HEK293 (cell line): Measurements from ENCODE around the gene NDST1.
A peak's percentile ranks its signal among the peaks of the same experiment; 100 is the strongest.

Experiments used
- BCL11A ChIP-seq: fragments of 450-650 bp; formaldehyde crosslinking; IDR thresholded peaks from 2 replicates; pipeline ENCODE4 v1.5.1; 2016; ENCODE audit warnings: low read depth, missing biosample characterization, missing genetic modification characterization
- EGR2 ChIP-seq: fragments of 450-650 bp; formaldehyde crosslinking; IDR thresholded peaks from 2 replicates; pipeline ENCODE4 v1.5.1; 2016; ENCODE audit warnings: low read depth, missing biosample characterization, missing genetic modification characterization
- FEZF1 ChIP-seq: fragments of 450-650 bp; formaldehyde crosslinking; IDR thresholded peaks from 2 replicates; pipeline ENCODE4 v1.5.1; 2016; ENCODE audit warnings: missing biosample characterization, missing genetic modification characterization
- GLI2 ChIP-seq: fragments of 450-650 bp; formaldehyde crosslinking; IDR thresholded peaks from 2 replicates; pipeline ENCODE4; 2017; ENCODE audit warnings: missing biosample characterization, missing genetic modification characterization, low read depth, borderline replicate concordance
- GLIS1 ChIP-seq: fragments of 450-650 bp; formaldehyde crosslinking; IDR thresholded peaks from 2 replicates; pipeline ENCODE4 v1.5.1; 2016; ENCODE audit warnings: missing biosample characterization, missing genetic modification characterization
- KLF8 ChIP-seq: fragments of 450-650 bp; formaldehyde crosslinking; IDR thresholded peaks from 2 replicates; pipeline ENCODE4 v1.5.1; 2016; ENCODE audit warnings: missing biosample characterization, missing genetic modification characterization
- MEIS1 ChIP-seq: sonication (generic); formaldehyde crosslinking; IDR thresholded peaks from 2 replicates; pipeline ENCODE4 v1.8.1; 2022; ENCODE audit warnings: missing genetic modification reagents, mild to moderate bottlenecking, borderline replicate concordance
- PATZ1 ChIP-seq: fragments of 450-650 bp; formaldehyde crosslinking; IDR thresholded peaks from 2 replicates; pipeline ENCODE4 v1.5.1; 2016; ENCODE audit warnings: missing biosample characterization, missing genetic modification characterization
- PRDM10 ChIP-seq: fragments of 450-650 bp; formaldehyde crosslinking; IDR thresholded peaks from 2 replicates; pipeline ENCODE4 v1.5.1; 2016; ENCODE audit warnings: missing biosample characterization, missing genetic modification characterization
- SCRT2 ChIP-seq: fragments of 450-650 bp; formaldehyde crosslinking; IDR thresholded peaks from 2 replicates; pipeline ENCODE4 v1.5.1; 2016; ENCODE audit warnings: missing biosample characterization, missing genetic modification characterization
- ZBTB20 ChIP-seq: fragments of 450-650 bp; formaldehyde crosslinking; IDR thresholded peaks from 2 replicates; pipeline ENCODE4 v1.5.1; 2016; ENCODE audit warnings: missing biosample characterization, missing genetic modification characterization
- ZBTB26 ChIP-seq: fragments of 450-650 bp; formaldehyde crosslinking; optimal IDR thresholded peaks from 2 replicates; pipeline ENCODE3; 2016; ENCODE audit warnings: missing biosample characterization, mild to moderate bottlenecking, missing genetic modification characterization
- ZBTB48 ChIP-seq: fragments of 450-650 bp; formaldehyde crosslinking; IDR thresholded peaks from 2 replicates; pipeline ENCODE4 v1.5.1; 2016; ENCODE audit warnings: missing biosample characterization, missing genetic modification characterization
- ZEB2 ChIP-seq: fragments of 450-650 bp; formaldehyde crosslinking; IDR thresholded peaks from 2 replicates; pipeline ENCODE4 v1.5.1; 2016; ENCODE audit warnings: missing biosample characterization, missing genetic modification characterization
- ZFP37 ChIP-seq: fragments of 450-650 bp; formaldehyde crosslinking; IDR thresholded peaks from 2 replicates; pipeline ENCODE4 v1.5.1; 2016; ENCODE audit warnings: missing biosample characterization, missing genetic modification characterization
- ZNF121 ChIP-seq: fragments of 450-650 bp; formaldehyde crosslinking; IDR thresholded peaks from 2 replicates; pipeline ENCODE4 v1.5.1; 2016; ENCODE audit warnings: missing biosample characterization, missing genetic modification characterization
- ZNF138 ChIP-seq: fragments of 450-650 bp; formaldehyde crosslinking; IDR thresholded peaks from 2 replicates; pipeline ENCODE4 v1.5.1; 2016; ENCODE audit warnings: missing biosample characterization, missing genetic modification characterization, borderline replicate concordance
- ZNF140 ChIP-seq: fragments of 450-650 bp; formaldehyde crosslinking; IDR thresholded peaks from 2 replicates; pipeline ENCODE4 v1.5.1; 2016; ENCODE audit warnings: missing biosample characterization, missing genetic modification characterization
- ZNF2 ChIP-seq: fragments of 450-650 bp; formaldehyde crosslinking; IDR thresholded peaks from 2 replicates; pipeline ENCODE4 v1.5.1; 2016; ENCODE audit warnings: missing biosample characterization, missing genetic modification characterization
- ZNF223 ChIP-seq: fragments of 450-650 bp; formaldehyde crosslinking; IDR thresholded peaks from 2 replicates; pipeline ENCODE4 v1.5.1; 2016; ENCODE audit warnings: missing biosample characterization, missing genetic modification characterization
- ZNF292 ChIP-seq: fragments of 450-650 bp; formaldehyde crosslinking; IDR thresholded peaks from 2 replicates; pipeline ENCODE4 v1.5.1; 2016; ENCODE audit warnings: low read depth, missing biosample characterization, missing genetic modification characterization, borderline replicate concordance
- ZNF335 ChIP-seq: fragments of 450-650 bp; formaldehyde crosslinking; conservative IDR thresholded peaks from 2 replicates; pipeline ENCODE4 v1.5.1; 2016; ENCODE audit warnings: missing biosample characterization, missing genetic modification characterization
- ZNF48 ChIP-seq: fragments of 450-650 bp; formaldehyde crosslinking; IDR thresholded peaks from 2 replicates; pipeline ENCODE4 v1.5.1; 2016; ENCODE audit warnings: missing biosample characterization, missing genetic modification characterization
- ZNF548 ChIP-seq: fragments of 450-650 bp; formaldehyde crosslinking; IDR thresholded peaks from 2 replicates; pipeline ENCODE4 v1.5.1; 2016; ENCODE audit warnings: missing biosample characterization, missing genetic modification characterization
- ZNF624 ChIP-seq: fragments of 450-650 bp; formaldehyde crosslinking; IDR thresholded peaks from 2 replicates; pipeline ENCODE4 v1.5.1; 2017; ENCODE audit warnings: missing biosample characterization, missing genetic modification characterization
- ZNF791 ChIP-seq: fragments of 450-650 bp; formaldehyde crosslinking; IDR thresholded peaks from 2 replicates; pipeline ENCODE4 v1.5.1; 2016; ENCODE audit warnings: missing biosample characterization, missing genetic modification characterization
- ZXDB ChIP-seq: fragments of 450-650 bp; formaldehyde crosslinking; IDR thresholded peaks from 2 replicates; pipeline ENCODE4 v1.5.1; 2016; ENCODE audit warnings: missing biosample characterization, missing genetic modification characterization
- TF ChIP-seq, protein P1 (sequence below): fragments of 450-650 bp; formaldehyde crosslinking; conservative IDR thresholded peaks from 2 replicates; pipeline ENCODE4 v1.5.1; 2016; ENCODE audit warnings: low read depth, missing biosample characterization, missing genetic modification characterization
- TF ChIP-seq, protein P2 (sequence below): IDR thresholded peaks from 2 replicates; pipeline ENCODE4 v1.6.1; 2011; ENCODE audit warnings: mild to moderate bottlenecking, low read depth, low read length, borderline replicate concordance

The NDST1 gene

DNA sequence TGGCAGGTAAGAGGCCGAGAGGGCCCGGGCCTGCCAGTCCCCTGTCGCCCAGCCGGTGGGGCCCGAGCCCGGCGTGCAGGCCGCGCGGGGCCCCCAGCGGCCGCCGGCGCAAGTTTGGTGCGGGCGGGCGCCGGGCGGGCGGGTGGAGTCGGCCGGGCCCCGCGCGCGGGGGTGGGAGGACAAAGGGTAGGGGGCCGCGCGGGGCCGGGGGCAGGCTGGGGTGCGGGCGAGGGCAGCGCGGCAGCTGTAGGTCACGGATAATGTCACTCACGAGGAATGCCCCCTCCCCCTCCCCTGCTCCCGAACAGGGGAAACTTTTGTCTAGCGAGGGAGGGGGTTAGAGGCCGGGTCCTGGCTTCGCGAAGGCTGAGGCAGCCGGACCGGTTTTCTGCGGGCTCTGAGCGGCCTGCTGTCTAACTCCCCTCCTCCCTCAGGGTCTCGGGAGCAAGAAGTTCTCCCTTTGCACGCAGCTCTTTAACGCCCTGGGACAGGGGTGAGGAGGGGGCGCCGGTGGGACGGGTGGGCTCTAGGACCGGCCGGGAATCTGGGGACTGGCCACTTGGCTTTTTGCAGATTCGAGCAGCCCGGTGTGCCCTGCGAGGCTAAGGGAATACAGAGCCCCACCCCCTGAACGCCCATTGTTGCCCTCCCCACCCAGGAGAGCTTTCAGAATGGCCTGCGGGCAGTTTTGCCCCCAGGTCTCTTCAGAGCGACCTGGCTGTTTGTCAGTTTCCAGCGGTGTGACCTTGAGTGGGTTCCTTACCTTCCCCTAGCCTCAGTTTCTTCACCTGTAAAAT lies 21.3 kb upstream of the NDST1 start (continued):
- TF ChIP-seq ZNF791 (no peak), ZNF223 (no peak), GLIS1 (tag by site-specific recombination) (no peak), ZNF624 (no peak), MEIS1 (CRISPR knock-in tag) (no peak), BCL11A (tag by site-specific recombination) (no peak), ZNF335 (tag by site-specific recombination) (peak; percentile 43), ZBTB20 (peak; percentile 64; the same call in 1 of the 2 replicates), ZBTB48 (tag by site-specific recombination) (peak; percentile 57; the same call in 1 of the 2 replicates), ZNF2 (tag by site-specific recombination) (0 out of 2 replicates have a peak, but pooled peaks have one; percentile 17), FEZF1 (peak; percentile 73), ZFP37 (no peak), SCRT2 (tag by site-specific recombination) (no peak), ZNF292 (no peak), PATZ1 (tag by site-specific recombination) (peak; percentile 67), ZNF48 (tag by site-specific recombination) (no peak), KLF8 (tag by site-specific recombination) (peak; percentile 13; the same call in 1 of the 2 replicates), ZNF138 (tag by site-specific recombination) (no peak), ZXDB (peak; percentile 25; the same call in 1 of the 2 replicates), ZEB2 (peak; percentile 53; the same call in 1 of the 2 replicates), PRDM10 (tag by site-specific recombination) (peak; percentile 70; the same call in 1 of the 2 replicates), ZNF140 (no peak), ZNF548 (tag by site-specific recombination) (no peak), EGR2 (tag by site-specific recombination) (no peak), ZBTB26 (tag by site-specific recombination) (peak; percentile 16), ZNF121 (tag by site-specific recombination) (no peak), GLI2 (no peak)
- TF ChIP-seq, protein P1, sequence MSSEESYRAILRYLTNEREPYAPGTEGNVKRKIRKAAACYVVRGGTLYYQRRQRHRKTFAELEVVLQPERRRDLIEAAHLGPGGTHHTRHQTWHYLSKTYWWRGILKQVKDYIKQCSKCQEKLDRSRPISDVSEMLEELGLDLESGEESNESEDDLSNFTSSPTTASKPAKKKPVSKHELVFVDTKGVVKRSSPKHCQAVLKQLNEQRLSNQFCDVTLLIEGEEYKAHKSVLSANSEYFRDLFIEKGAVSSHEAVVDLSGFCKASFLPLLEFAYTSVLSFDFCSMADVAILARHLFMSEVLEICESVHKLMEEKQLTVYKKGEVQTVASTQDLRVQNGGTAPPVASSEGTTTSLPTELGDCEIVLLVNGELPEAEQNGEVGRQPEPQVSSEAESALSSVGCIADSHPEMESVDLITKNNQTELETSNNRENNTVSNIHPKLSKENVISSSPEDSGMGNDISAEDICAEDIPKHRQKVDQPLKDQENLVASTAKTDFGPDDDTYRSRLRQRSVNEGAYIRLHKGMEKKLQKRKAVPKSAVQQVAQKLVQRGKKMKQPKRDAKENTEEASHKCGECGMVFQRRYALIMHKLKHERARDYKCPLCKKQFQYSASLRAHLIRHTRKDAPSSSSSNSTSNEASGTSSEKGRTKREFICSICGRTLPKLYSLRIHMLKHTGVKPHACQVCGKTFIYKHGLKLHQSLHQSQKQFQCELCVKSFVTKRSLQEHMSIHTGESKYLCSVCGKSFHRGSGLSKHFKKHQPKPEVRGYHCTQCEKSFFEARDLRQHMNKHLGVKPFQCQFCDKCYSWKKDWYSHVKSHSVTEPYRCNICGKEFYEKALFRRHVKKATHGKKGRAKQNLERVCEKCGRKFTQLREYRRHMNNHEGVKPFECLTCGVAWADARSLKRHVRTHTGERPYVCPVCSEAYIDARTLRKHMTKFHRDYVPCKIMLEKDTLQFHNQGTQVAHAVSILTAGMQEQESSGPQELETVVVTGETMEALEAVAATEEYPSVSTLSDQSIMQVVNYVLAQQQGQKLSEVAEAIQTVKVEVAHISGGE (tag by site-specific recombination), result peak; percentile 58
- TF ChIP-seq, protein P2, sequence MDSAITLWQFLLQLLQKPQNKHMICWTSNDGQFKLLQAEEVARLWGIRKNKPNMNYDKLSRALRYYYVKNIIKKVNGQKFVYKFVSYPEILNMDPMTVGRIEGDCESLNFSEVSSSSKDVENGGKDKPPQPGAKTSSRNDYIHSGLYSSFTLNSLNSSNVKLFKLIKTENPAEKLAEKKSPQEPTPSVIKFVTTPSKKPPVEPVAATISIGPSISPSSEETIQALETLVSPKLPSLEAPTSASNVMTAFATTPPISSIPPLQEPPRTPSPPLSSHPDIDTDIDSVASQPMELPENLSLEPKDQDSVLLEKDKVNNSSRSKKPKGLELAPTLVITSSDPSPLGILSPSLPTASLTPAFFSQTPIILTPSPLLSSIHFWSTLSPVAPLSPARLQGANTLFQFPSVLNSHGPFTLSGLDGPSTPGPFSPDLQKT, result no peak
